A549 treated with Mapracorat at 1 μM for 4 hours (cell line): ENCODE measurements around the gene CSNK2A2. TPM values are rescaled to one million over a fixed set of nuclear protein-coding genes. Genes with fewer than 3 reads are reported as not detected.

Experiments
- total RNA-seq: library from RNA; stranded (reverse); fragments of 200-300 nt; extraction: Qiagen RNA extraction; gene quantifications from 5 replicates; pipeline ENCODE4 v1.2.3, GENCODE V29; 2022

CSNK2A2 gene
- total RNA-seq = 50.3 to 63.1 TPM (median 52.9 TPM) in 5 replicates

GRCh38 chr16:58198022-58198683 is at the start of gene CSNK2A2:
Gene CSNK2A2 (minus strand): TSS chr16:58198106. CDS start chr16:58197736, 370 bp downstream.

GRCh38 chr16:58129097-58129936 is 68.6 kb downstream of the CSNK2A2 start, which contains the start of gene CFAP20:
Gene CFAP20 (minus strand): TSS chr16:58129381. CDS start chr16:58129115, 266 bp downstream.

Other genes with a start within 250 kb of the CSNK2A2 start
- 0.05 to 0.49 TPM (median 0.08 TPM) in 5 replicates for gene CNGB1, start 227.0 kb downstream of the CSNK2A2 start, total RNA-seq
- gene ZNF319, start 197.4 kb downstream of the CSNK2A2 start, total RNA-seq = 10.5 to 16.9 TPM (median 14.1 TPM) in 5 replicates
- 73.6 to 86.9 TPM (median 80.0 TPM) in 5 replicates for gene USB1, start 196.7 kb downstream of the CSNK2A2 start, total RNA-seq
- gene MMP15, start 172.4 kb downstream of the CSNK2A2 start, total RNA-seq = 30.3 to 45.9 TPM (median 42.3 TPM) in 5 replicates
- gene CFAP20, start 68.7 kb downstream of the CSNK2A2 start, total RNA-seq = 51.3 to 56.8 TPM (median 52.5 TPM) in 5 replicates
- gene PRSS54, start 96.9 kb upstream of the CSNK2A2 start, total RNA-seq = not detected in 5 replicates
- gene GINS3, start 194.4 kb upstream of the CSNK2A2 start, total RNA-seq = 20.5 to 23.8 TPM (median 21.2 TPM) in 5 replicates